Measurements from ENCODE around the gene ZFPL1. TPM values are rescaled to one million over a fixed set of nuclear protein-coding genes. Genes with fewer than 3 reads are reported as not detected.
A peak's percentile ranks its signal among the peaks of the same experiment; 100 is the strongest.

Gene ZFPL1
- total and polyA plus RNA-seq, 2 donors = 16.8 to 42.5 TPM

DNA sequence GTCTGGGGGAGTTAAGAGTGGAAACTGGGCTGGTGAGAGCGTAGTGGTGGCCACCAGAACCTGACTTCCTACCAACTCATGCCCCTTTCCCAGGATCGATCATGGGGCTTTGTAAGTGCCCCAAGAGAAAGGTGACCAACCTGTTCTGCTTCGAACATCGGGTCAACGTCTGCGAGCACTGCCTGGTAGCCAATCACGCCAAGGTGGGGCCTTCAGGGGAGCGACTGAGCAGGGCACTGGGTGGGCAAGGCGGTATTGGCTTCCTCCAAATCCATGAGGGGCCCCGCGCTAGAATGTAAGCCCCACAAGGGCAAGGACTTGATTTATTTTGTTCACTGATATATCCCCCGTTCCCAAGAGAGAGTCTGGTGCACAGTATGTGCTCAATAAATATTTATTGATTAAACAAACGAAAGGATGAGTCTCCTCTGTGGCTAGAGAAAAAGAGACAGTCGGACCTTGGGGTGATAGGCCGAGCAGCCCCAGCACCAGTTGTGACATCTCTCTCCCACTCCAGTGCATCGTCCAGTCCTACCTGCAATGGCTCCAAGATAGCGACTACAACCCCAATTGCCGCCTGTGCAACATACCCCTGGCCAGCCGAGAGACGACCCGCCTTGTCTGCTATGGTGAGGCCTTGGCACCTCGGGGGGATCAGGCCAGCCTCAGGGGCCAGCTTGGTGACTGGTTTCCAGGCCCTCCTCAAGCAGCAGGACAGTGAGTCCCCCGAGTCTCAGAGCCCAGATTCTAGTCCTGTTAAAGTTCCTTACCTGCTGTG is 765 bp downstream of the ZFPL1 start:
- Histone ChIP-seq H3K9me3 (ENCODE audit: control insufficient read depth in 2 of 2, insufficient read depth in 1 of 2, low read length in 1 of 2) (peaks cover 0 to 2% of the 10 kb centered on the region in 2 donors), H3K4me1 (ENCODE audit: control insufficient read depth in 2 of 2, insufficient read depth in 2 of 2, low read length in 2 of 2) (peaks cover 14 to 31% of the 10 kb centered on the region in 2 donors), H3K27ac (ENCODE audit: low read depth in 1 of 2, low read length in 1 of 2) (peak overlapping the region; percentile 86 to 94), H3K36me3 (ENCODE audit: control insufficient read depth in 2 of 2, insufficient read depth in 2 of 2, low read length in 1 of 2) (peaks cover 46 to 62% of the 10 kb centered on the region in 2 donors), H3K4me3 (ENCODE audit: low read length in 2 of 2) (peak overlapping the region; percentile 73 to 98), H3K27me3 (ENCODE audit: control insufficient read depth in 2 of 2, insufficient read depth in 1 of 2, low read length in 1 of 2) (no peaks in the 10 kb centered on the region)
- DNase-seq (ENCODE audit: low read depth in 6 of 9, low spot score in 9 of 9) = no peak
- WGBS = 57% methylated on average over 23 of the region's 23 CpGs

GRCh38 chr11:65085446-65085845 is 1.4 kb downstream of the ZFPL1 start:
- Histone ChIP-seq H3K36me3 (ENCODE audit: control insufficient read depth in 2 of 2, insufficient read depth in 2 of 2, low read length in 1 of 2) (peaks cover 46 to 58% of the 10 kb centered on the region in 2 donors), H3K27ac (ENCODE audit: low read depth in 1 of 2, low read length in 1 of 2) (no peak overlapping the region), H3K4me3 (ENCODE audit: low read length in 2 of 2) (no peak overlapping the region), H3K9me3 (ENCODE audit: control insufficient read depth in 2 of 2, insufficient read depth in 1 of 2, low read length in 1 of 2) (peaks cover 0 to 2% of the 10 kb centered on the region in 2 donors), H3K27me3 (ENCODE audit: control insufficient read depth in 2 of 2, insufficient read depth in 1 of 2, low read length in 1 of 2) (no peaks in the 10 kb centered on the region), H3K4me1 (ENCODE audit: control insufficient read depth in 2 of 2, insufficient read depth in 2 of 2, low read length in 2 of 2) (peaks cover 14 to 31% of the 10 kb centered on the region in 2 donors)
- DNase-seq (ENCODE audit: low read depth in 6 of 9, low spot score in 9 of 9) = no peak
- 96% methylated on average over 4 of the region's 4 CpGs for WGBS

DNA sequence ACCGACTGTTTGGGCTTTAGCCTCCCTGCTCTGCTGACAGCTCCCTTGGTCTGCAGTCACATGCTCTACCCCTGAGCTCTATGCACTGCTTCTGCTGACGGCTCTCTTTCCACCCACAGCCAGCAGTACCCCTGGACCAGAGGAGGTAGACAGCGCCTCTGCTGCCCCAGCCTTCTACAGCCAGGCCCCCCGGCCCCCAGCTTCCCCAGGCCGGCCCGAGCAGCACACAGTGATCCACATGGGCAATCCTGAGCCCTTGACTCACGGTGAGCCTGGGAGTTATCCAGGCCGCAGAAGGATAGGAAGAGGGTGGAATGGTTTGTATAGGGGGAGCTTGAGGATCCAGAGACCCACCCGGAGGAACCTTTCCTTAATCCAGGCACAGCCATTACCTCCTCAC is 2.8 kb downstream of the ZFPL1 start:
- no peak for DNase-seq (ENCODE audit: low read depth in 6 of 9, low spot score in 9 of 9)
- Histone ChIP-seq H3K27me3 (ENCODE audit: control insufficient read depth in 2 of 2, insufficient read depth in 1 of 2, low read length in 1 of 2) (no peaks in the 10 kb centered on the region), H3K4me3 (ENCODE audit: low read length in 2 of 2) (no peak overlapping the region), H3K36me3 (ENCODE audit: control insufficient read depth in 2 of 2, insufficient read depth in 2 of 2, low read length in 1 of 2) (peaks cover 42 to 50% of the 10 kb centered on the region in 2 donors), H3K9me3 (ENCODE audit: control insufficient read depth in 2 of 2, insufficient read depth in 1 of 2, low read length in 1 of 2) (peaks cover 0 to 2% of the 10 kb centered on the region in 2 donors), H3K4me1 (ENCODE audit: control insufficient read depth in 2 of 2, insufficient read depth in 2 of 2, low read length in 2 of 2) (peaks cover 14 to 30% of the 10 kb centered on the region in 2 donors), H3K27ac (ENCODE audit: low read depth in 1 of 2, low read length in 1 of 2) (no peak overlapping the region)
- 98% methylated on average over 9 of the region's 9 CpGs for WGBS

DNA sequence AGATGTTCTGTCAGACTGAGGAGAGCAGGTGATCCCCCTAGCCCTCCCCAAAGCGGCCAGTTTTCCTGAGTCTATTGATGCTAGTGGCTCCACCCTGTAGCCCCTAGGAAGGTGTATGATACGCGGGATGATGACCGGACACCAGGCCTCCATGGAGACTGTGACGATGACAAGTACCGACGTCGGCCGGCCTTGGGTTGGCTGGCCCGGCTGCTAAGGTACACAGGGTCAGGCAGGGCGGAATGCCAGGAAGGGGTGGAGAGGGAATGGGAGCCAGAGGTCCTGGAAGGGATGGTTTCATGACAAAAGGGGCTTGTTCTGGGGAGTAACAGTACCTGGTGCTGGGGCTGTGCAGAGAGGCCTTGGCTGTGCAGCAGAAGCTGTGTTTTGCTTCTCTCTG is 3.2 kb downstream of the ZFPL1 start:
- Histone ChIP-seq H3K27me3 (ENCODE audit: control insufficient read depth in 2 of 2, insufficient read depth in 1 of 2, low read length in 1 of 2) (no peaks in the 10 kb centered on the region), H3K9me3 (ENCODE audit: control insufficient read depth in 2 of 2, insufficient read depth in 1 of 2, low read length in 1 of 2) (peaks cover 0 to 2% of the 10 kb centered on the region in 2 donors), H3K27ac (ENCODE audit: low read depth in 1 of 2, low read length in 1 of 2) (no peak overlapping the region), H3K36me3 (ENCODE audit: control insufficient read depth in 2 of 2, insufficient read depth in 2 of 2, low read length in 1 of 2) (peaks cover 42 to 46% of the 10 kb centered on the region in 2 donors), H3K4me1 (ENCODE audit: control insufficient read depth in 2 of 2, insufficient read depth in 2 of 2, low read length in 2 of 2) (peaks cover 14 to 26% of the 10 kb centered on the region in 2 donors), H3K4me3 (ENCODE audit: low read length in 2 of 2) (no peak overlapping the region)
- 97% methylated on average over 11 of the region's 11 CpGs for WGBS
- no peak for DNase-seq (ENCODE audit: low read depth in 6 of 9, low spot score in 9 of 9)

- no peak for DNase-seq (ENCODE audit: low read depth in 6 of 9, low spot score in 9 of 9)
- 98% methylated on average over 15 of the region's 15 CpGs for whole genome bisulfite sequencing
- H3K4me1 ChIP-seq (ENCODE audit: control insufficient read depth in 2 of 2, insufficient read depth in 2 of 2, low read length in 2 of 2) = peaks cover 14 to 20% of the 10 kb centered on the region in 2 donors
- no peaks in the 10 kb centered on the region for H3K27me3 ChIP-seq (ENCODE audit: control insufficient read depth in 2 of 2, insufficient read depth in 1 of 2, low read length in 1 of 2)
- H3K4me3 ChIP-seq (ENCODE audit: low read length in 2 of 2) = no peak overlapping the region
- H3K27ac ChIP-seq (ENCODE audit: low read depth in 1 of 2, low read length in 1 of 2) = no peak overlapping the region
- H3K36me3 ChIP-seq (ENCODE audit: control insufficient read depth in 2 of 2, insufficient read depth in 2 of 2, low read length in 1 of 2) = peaks cover 42 to 44% of the 10 kb centered on the region in 2 donors
- peaks cover 0 to 2% of the 10 kb centered on the region in 2 donors for H3K9me3 ChIP-seq (ENCODE audit: control insufficient read depth in 2 of 2, insufficient read depth in 1 of 2, low read length in 1 of 2)
Observed at GRCh38 chr11:65087827-65088226, 3.8 kb downstream of the ZFPL1 start.

- 95% methylated on average over 4 of the region's 4 CpGs for WGBS
- peaks cover 42% of the 10 kb centered on the region in 2 donors for H3K36me3 ChIP-seq (ENCODE audit: control insufficient read depth in 2 of 2, insufficient read depth in 2 of 2, low read length in 1 of 2)
Observed at GRCh38 chr11:65089621-65090020, 5.6 kb downstream of the ZFPL1 start.

GRCh38 chr11:65090628-65091027 is 6.6 kb downstream of the ZFPL1 start:
- Histone ChIP-seq H3K9me3 (ENCODE audit: control insufficient read depth in 2 of 2, insufficient read depth in 1 of 2, low read length in 1 of 2) (peaks cover 0 to 2% of the 10 kb centered on the region in 2 donors), H3K4me3 (ENCODE audit: low read length in 2 of 2) (no peak overlapping the region), H3K4me1 (ENCODE audit: control insufficient read depth in 2 of 2, insufficient read depth in 2 of 2, low read length in 2 of 2) (peaks cover 0 to 2% of the 10 kb centered on the region in 2 donors), H3K27me3 (ENCODE audit: control insufficient read depth in 2 of 2, insufficient read depth in 1 of 2, low read length in 1 of 2) (no peaks in the 10 kb centered on the region), H3K27ac (ENCODE audit: low read depth in 1 of 2, low read length in 1 of 2) (no peak overlapping the region), H3K36me3 (ENCODE audit: control insufficient read depth in 2 of 2, insufficient read depth in 2 of 2, low read length in 1 of 2) (peaks cover 37 to 38% of the 10 kb centered on the region in 2 donors)
- 97% methylated on average over 4 of the region's 4 CpGs for WGBS
- no peak for DNase-seq (ENCODE audit: low read depth in 6 of 9, low spot score in 9 of 9)

More at GRCh38 chr11:65089621-65090020, 5.6 kb downstream of the ZFPL1 start:
- Histone ChIP-seq H3K27ac (ENCODE audit: low read depth in 1 of 2, low read length in 1 of 2) (no peak overlapping the region), H3K4me1 (ENCODE audit: control insufficient read depth in 2 of 2, insufficient read depth in 2 of 2, low read length in 2 of 2) (peaks cover 5 to 9% of the 10 kb centered on the region in 2 donors), H3K27me3 (ENCODE audit: control insufficient read depth in 2 of 2, insufficient read depth in 1 of 2, low read length in 1 of 2) (no peaks in the 10 kb centered on the region), H3K9me3 (ENCODE audit: control insufficient read depth in 2 of 2, insufficient read depth in 1 of 2, low read length in 1 of 2) (peaks cover 0 to 2% of the 10 kb centered on the region in 2 donors), H3K4me3 (ENCODE audit: low read length in 2 of 2) (no peak overlapping the region)
- DNase-seq (ENCODE audit: low read depth in 6 of 9, low spot score in 9 of 9) = no peak

DNA sequence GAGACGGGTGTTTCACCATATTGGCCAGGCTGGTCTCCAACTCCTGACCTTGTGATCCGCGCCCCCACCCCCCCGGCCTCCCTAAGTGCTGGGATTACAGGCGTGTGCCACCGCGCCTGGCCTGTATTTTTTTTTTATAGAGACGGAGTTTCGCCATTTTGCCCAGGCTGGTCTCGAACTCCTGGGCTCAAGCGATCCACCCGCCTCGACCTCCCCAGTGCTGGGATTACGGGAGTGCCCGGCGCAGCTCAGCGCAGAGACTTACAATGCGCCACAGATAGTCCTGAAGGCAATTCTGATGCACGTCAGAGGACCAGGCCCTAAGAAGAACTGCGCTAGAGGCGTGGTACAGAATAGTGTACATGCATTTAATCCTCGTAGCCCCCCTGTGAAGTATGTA is 11.4 kb downstream of the ZFPL1 start:
- DNase-seq (ENCODE audit: low read depth in 6 of 9, low spot score in 9 of 9) = no peak
- Histone ChIP-seq H3K27me3 (ENCODE audit: control insufficient read depth in 2 of 2, insufficient read depth in 1 of 2, low read length in 1 of 2) (no peaks in the 10 kb centered on the region), H3K4me1 (ENCODE audit: control insufficient read depth in 2 of 2, insufficient read depth in 2 of 2, low read length in 2 of 2) (peaks cover 7 to 18% of the 10 kb centered on the region in 2 donors), H3K9me3 (ENCODE audit: control insufficient read depth in 2 of 2, insufficient read depth in 1 of 2, low read length in 1 of 2) (no peaks in the 10 kb centered on the region), H3K36me3 (ENCODE audit: control insufficient read depth in 2 of 2, insufficient read depth in 2 of 2, low read length in 1 of 2) (peaks cover 11 to 15% of the 10 kb centered on the region in 2 donors), H3K27ac (ENCODE audit: low read depth in 1 of 2, low read length in 1 of 2) (no peak overlapping the region), H3K4me3 (ENCODE audit: low read length in 2 of 2) (no peak overlapping the region)
- 87% methylated on average over 22 of the region's 22 CpGs for WGBS

- no peaks in the 10 kb centered on the region for H3K9me3 ChIP-seq (ENCODE audit: control insufficient read depth in 2 of 2, insufficient read depth in 1 of 2, low read length in 1 of 2)
- H3K27me3 ChIP-seq (ENCODE audit: control insufficient read depth in 2 of 2, insufficient read depth in 1 of 2, low read length in 1 of 2) = no peaks in the 10 kb centered on the region
- H3K4me1 ChIP-seq (ENCODE audit: control insufficient read depth in 2 of 2, insufficient read depth in 2 of 2, low read length in 2 of 2) = peaks cover 7 to 18% of the 10 kb centered on the region in 2 donors
- WGBS = under 1% methylated on average over 52 of the region's 52 CpGs
- DNase-seq (ENCODE audit: low read depth in 6 of 9, low spot score in 9 of 9) = peak; percentile 75 to 95 (median 87)
- H3K27ac ChIP-seq (ENCODE audit: low read depth in 1 of 2, low read length in 1 of 2) = peak within 1 kb of the TSS; percentile 87 to 89
- H3K36me3 ChIP-seq (ENCODE audit: control insufficient read depth in 2 of 2, insufficient read depth in 2 of 2, low read length in 1 of 2) = peaks cover 11 to 18% of the 10 kb centered on the region in 2 donors
- peak within 1 kb of the TSS; percentile 82 to 87 for H3K4me3 ChIP-seq (ENCODE audit: low read length in 2 of 2)
Observed at GRCh38 chr11:65095974-65096806, 12.2 kb downstream of the ZFPL1 start, which contains the start of gene VPS51. Gene VPS51, plus strand, starts transcription at chr11:65096214. Its CDS starts 37 bp downstream, at chr11:65096251.

All from thymus (tissue), 11 donors.